Measurements from ENCODE around the gene CA11.

DNA sequence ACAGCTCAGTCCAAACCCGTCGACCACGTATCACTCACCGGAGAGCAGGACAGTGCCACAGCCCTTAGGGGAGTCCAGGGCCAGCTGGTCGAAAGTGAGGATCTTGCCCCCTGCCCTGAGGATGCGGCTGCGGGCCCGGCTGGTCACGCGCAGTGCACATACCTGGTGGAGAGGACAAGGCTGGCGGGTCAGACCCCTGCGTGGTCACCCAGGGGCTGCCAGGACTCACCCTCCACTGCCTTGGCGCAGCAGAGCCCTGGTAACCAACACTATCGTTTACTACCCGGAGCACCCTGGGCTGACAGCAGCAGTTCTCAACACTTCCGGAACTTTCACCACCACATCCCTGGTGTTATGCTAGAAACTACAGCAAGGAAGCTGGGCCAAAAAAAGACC lies 29.9 kb downstream of the CA11 start:
- TF ChIP-seq, protein P1, sequence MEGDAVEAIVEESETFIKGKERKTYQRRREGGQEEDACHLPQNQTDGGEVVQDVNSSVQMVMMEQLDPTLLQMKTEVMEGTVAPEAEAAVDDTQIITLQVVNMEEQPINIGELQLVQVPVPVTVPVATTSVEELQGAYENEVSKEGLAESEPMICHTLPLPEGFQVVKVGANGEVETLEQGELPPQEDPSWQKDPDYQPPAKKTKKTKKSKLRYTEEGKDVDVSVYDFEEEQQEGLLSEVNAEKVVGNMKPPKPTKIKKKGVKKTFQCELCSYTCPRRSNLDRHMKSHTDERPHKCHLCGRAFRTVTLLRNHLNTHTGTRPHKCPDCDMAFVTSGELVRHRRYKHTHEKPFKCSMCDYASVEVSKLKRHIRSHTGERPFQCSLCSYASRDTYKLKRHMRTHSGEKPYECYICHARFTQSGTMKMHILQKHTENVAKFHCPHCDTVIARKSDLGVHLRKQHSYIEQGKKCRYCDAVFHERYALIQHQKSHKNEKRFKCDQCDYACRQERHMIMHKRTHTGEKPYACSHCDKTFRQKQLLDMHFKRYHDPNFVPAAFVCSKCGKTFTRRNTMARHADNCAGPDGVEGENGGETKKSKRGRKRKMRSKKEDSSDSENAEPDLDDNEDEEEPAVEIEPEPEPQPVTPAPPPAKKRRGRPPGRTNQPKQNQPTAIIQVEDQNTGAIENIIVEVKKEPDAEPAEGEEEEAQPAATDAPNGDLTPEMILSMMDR (IDR thresholded peaks at IDR 0.05; ENCODE audit: low read length), result no peak
- TF ChIP-seq EZH2 (optimal IDR thresholded peaks at IDR 0.05; ENCODE audit: low read depth, low read length) (no peak), EZH2phosphoT487 (IDR thresholded peaks at IDR 0.05; ENCODE audit: low read length) (no peak)
